GM18498 (cell line): ENCODE results near the gene ZNF485.
"Not testable (repeated sequence)": the region's sequence is repeated elsewhere in the genome, so short reads cannot be mapped to it uniquely, and the experiment has no call there.

Experiments
- ATAC-seq: cut with Tn5 transposase; IDR thresholded peaks from one replicate; pipeline ENCODE4 v1.9.1; 2021; ENCODE audit warnings: mild to moderate bottlenecking, moderate library complexity; ENCODE audit not compliant: unreplicated experiment

Gene ZNF485

GRCh38 chr10:43606323-43607198 lies at the start of gene ZNF485:
TSS of gene ZNF485 (plus strand) at chr10:43606438. CDS start at chr10:43607051, 613 bp downstream.
- ATAC-seq, result peak; percentile 99

DNA sequence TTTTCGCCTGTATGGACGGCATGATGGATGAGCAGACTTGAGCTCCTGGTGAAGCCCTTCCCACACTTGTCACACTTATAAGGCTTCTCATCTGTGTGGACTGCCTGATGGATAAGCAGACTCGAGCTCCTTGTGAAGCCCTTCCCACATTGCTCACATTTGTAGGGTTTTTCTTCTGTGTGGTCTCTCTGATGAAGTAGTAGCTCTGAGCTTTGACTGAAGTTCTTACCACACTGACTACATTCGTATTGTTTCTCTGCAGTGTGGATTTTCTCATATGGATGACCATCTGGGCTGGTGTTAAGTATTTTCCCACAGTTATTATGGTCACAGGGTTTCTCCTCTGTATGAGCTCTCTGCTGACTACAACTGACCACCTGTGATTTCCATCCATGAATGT lies 49.0 kb upstream of the ZNF485 start:
- no peak for ATAC-seq

DNA sequence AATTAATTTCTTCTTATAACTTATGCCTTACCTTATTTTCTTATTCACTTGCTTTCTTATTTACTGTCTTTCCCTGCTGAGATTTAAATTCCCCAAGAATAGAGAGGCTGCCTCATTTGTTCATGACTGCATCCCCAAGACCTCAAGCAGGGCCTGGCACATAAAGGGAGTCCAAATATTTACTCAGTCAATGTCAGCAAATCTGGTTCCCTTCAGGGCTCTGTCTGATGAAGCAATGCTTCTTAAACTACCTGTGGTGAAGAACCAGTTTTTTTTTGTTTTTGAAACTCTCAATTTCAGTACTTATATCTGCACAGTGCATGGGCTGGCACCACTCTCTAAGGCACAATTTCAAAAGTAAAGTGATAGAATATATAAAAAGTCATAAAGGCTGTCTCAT lies 36.6 kb upstream of the ZNF485 start:
- no peak for ATAC-seq

DNA sequence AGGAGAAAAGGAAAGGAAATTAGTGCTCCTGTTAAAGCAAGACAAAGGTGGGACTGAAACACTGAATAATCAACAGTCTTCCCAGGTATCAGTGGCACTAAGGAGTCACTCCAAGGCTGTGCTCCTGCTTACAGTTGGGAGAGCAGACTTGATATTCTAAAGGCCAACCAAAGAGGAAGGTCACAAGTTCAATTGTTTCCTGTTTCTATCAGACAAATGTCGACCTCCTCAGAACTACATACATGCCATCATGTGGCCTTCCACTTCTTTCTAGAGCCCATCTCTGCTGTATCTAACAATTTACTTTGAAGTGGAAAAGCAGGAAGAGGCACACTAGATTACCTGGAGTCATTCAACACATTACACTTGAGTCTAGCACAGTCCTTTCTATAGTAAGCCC lies 35.3 kb upstream of the ZNF485 start:
- ATAC-seq, result no peak

DNA sequence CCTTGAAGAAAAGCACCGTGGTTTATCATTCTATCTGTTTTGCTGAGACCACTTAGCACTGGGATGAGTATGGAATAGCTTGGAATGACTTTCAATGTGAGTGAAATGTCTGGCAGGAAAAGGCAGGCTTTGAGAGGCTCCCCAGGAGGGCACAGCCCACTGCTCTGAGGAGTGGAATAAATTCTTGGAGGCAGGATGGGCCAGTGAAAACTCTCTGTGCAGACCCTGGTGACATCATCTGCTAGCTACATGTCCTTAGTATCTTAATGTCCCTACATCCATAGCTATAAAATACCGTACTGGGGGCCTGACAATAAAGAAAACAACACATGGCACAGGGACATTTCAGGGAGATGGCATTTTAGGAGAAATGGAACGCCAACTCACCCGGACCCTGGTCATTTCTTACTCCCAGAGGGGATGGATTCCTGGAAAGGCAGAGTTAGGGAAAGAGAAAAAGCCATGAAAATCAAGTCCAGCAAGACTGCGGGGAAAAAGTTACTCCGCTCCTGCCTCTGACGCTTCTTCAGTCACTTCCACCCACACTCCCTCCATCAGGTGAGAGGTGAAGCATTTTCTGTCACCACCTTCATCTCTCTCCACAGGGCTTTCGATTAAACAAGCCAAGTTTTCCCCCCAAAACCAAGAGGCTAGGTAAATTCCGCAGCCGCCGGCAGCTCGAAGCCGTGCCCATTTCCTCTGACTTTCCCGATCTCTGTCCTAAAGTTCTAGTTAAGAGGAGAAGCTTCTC lies 32.8 kb upstream of the ZNF485 start:
- ATAC-seq, result no peak

DNA sequence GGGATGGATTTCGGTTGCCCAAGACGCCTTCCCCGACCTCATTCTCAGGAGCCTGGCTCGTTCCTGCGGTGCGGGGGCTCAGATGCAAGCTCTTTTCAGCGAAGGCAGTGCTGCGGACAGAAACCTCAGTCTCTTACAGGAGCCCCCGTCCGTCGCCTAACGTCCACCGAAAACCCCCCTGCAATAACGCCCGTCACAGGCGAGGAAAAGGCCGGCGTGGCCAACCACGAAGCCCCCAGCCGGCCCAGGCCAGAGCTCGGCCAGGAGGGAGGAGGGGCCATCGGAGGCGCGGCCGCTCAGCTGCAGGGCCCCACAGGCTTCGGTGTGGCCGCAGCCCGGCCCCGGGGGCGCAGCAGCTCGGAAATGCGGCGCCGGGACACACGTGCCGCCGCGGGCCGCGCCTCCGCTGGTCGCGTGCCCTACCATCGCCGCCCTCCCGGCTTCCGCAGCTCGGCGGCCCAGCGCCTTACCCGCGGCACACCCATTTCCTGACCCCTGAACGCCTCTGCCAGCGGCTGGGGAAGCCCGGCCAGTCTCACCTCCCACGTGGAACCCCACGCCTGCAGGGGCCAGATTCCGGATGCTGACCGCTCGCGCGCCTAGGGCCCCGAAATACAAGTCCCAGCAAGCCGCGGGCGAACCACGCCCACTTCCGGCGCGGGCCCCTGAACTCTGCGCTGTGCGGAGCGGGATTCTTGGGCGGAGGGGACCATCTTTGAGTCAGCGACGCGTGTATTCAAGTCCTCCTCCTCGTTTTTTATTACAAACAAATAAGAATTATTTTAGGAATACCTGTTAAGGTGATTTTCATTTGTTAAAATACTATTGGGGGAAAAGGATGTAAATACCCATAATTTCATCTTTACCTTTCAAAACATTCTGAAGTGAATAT lies 32.0 kb upstream of the ZNF485 start, which contains the start of gene ZNF239:
Gene ZNF239, minus strand, starts transcription at position 616 of the 892 bp plus-strand sequence. CDS start 16,537 bp downstream, outside the sequence.
- ATAC-seq, result peak; percentile 96

DNA sequence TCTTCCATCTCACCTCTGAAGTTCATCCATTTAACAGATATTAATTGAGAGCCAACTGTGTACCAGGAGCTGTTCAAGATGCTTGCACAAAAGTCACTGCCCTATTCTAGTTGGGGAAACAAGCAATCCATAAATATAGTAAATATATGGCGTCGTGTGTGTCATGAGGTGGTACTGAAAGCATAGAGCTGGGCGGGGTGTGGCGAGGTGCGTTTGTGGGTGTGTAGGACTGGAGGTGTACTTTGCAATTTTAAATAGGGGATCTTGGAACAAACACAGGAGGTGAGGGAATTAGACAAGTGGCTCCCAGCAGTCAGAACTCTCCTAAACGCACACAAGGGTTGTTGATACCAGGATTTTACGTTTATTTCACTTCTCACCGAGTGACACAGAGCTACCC lies 31.3 kb upstream of the ZNF485 start:
- no peak for ATAC-seq

- no peak for ATAC-seq
Observed at GRCh38 chr10:43576062-43576461, 30.2 kb upstream of the ZNF485 start.

GRCh38 chr10:43576580-43576979 lies 29.7 kb upstream of the ZNF485 start:
- no peak for ATAC-seq

DNA sequence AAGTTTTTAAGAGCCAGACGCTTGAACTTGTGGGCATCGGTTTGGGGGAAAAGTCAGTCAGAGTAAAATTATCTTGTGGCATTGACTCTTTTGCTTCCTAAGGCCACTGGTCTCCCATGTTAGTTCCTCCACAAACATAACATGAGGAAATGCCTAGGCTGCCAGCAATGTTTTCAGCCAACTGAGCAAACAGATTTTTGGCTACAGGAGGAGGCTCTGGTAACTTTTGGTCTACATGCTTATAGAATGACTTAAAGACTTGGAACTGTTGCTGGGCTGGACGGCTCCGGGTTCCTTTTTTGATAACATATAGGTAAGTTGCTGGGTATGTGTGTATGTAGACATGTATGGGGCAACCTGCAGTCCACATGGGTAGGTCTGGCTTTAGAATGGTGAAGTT lies 22.2 kb upstream of the ZNF485 start:
- no peak for ATAC-seq

DNA sequence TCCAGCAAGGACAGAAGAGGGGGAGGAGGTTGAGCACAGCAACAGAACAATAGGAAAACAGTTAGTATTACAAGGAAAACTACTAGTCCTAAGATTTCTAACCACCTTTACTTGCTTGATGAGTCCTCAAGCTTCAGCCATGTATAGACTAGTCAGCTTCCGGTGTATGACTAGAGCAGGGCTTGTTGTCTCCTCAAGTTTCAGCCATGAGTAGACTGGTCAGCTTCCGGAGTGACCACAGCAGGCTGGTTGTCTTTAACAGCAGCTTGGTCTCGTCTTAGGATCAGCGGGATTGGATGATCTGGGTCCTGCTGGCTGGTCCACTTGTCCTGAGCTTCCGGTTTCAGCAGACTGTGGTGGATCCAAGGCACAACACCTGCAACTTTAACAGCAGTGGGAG lies 21.2 kb upstream of the ZNF485 start:
- no peak for ATAC-seq

DNA sequence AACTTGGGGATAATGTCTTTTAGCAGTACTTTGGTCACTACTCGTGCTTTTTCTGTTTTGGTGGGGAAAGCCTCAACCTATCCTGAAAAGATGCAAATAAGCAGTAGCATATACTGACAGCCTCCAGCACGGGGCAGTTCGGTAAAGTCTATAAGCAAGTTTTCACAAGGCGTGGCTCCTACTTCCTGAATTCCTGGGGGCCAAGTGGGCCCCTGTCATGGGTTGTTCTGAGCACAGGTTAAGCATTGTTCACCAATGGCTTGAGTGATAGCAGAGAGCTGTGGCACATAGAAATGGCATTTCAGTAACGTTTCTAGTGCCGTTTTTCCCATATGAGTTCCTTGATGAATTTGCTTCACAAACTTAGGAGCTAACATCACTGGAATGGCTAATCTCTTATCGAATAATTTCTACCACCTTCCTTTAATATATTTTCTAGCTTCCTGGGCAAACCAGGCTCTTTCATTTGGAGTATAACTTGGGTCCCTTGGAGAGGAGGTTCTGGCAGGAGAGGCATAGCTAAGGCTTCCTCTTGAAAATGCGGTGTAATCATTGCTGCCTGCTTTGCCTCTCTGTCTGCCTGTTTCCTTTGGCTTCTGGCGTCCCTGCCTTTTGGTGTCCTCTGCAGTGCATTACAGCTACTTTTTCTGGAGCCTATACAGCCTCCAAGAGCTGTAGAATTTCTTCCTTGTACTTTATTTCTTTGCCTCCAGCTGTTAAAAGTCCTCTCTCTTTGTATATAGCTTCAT lies 20.1 kb upstream of the ZNF485 start:
- ATAC-seq, result no peak

- not testable (repeated sequence) for ATAC-seq
Observed at GRCh38 chr10:43586730-43587115, 19.5 kb upstream of the ZNF485 start.

DNA sequence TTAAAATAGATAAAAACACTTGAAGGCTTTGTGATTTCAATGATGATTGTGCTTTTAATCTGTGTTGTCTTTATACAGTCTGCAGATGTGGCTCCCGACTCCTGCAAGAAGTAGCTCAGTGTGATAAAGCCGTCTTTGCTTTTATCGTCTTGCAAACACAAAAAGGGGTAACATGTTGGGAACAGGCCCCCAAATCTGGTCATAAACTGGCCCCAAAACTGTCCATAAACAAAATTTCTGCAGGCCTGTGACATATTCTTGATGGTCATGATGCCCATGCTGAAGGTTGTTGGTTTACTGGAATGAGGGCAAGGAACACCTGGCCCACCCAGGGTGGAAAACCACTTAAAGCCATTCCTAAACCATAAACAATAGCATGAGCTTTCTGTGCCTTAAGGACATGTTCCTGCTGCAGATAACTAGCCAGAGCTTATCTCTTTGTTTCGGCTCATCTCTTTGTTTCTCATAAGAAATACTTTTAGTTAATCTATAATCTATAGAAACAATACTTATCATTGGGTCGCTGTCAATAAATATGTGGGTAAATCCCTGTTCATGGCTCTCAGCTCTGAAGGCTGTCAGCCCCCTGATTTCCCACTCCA lies 14.8 kb upstream of the ZNF485 start:
- ATAC-seq, result no peak

DNA sequence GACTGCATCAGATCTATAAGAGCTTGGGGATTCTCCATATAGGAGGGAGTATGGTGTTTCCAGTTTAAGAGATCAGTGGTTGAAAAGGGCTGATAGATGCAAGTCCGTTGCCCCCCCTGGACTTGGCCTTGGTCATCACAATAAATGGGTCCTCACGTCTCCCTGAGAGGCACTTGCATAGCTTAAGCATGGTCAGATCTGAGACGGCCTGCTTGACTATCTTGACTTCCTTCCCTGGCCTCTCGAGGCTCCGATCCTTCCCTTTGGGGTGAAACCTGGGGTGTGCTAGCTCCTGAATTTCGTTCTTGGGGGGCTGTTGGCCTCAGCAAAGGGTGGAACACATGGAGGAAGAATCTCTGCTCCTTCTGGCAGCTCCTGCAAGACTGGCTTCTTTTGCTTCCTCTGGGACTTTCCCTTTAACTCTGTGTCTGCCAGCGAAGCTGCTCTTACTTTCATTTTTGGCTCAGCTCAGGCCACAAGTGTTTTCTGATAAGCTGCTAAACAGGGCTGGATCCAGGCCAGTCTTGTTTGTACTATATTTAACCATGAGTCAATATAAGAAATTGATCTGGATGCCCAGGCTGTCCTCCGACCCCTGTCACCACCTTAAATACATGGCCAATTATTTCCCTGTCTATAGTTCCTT lies 11.2 kb upstream of the ZNF485 start:
- ATAC-seq, result peak; percentile 94

DNA sequence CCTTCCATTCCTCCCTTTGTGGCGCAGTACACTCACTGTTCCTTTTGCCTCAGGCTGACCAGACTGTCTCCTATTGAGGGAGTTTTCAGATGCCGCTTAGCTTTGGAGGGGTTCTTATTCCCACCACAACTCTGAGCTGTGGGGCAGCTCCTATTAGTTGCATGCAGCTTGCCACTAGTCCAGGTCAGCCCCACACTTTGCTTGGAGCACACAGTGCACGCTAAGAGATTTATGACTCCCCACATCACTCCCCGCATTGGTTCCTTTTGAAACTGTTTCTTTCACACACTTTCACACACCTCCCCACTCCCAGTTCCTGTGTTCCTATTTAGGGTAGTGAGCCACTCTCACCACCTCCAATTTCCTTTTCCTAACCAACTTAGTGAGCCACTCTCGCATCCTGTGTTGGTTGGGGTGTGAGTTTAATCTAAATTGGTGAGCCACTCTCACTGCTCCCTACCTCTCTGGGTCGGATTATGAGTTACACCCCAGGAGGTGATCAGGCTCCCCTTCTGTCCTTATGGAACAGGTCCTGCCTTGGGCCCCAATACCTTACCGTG lies 10.4 kb upstream of the ZNF485 start:
- ATAC-seq, result peak; percentile 58

DNA sequence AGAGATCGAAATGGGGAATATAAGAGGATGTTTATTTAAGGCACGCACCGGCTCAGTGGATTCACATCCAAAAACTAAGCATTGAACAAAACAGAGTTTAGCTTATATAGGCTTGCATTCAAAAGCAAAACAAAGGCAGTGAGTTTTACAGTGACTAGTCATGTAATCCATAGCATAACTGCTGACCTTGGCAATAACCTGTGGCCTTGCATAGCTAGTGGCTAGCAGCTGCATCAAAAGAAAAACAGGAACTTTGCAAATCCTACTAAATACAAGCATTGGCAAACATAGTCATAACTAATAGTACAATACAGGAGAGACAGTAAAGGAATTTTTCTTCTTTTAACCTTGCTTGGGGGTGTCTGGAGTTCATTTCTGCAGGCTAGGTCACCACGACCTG lies 9.7 kb upstream of the ZNF485 start:
- ATAC-seq, result no peak

DNA sequence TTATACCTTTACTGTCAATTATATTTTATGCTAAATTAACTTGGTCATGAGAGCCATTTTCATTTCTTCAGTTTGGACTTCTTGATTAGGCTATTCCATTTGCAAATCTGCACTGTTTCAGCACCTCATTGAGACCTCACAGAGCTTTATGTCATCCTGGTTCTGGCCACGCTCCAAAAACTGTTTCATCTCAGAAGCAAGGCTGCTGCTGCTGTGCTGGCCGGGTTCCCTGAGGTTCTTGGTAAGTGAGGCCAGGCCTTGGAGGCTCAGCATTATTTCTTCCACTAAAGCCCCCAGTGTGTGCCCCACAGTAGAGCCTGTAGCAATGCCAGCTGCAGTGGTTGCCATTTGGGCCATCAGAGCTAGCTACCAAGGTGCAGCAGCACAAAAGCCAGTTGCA lies 7.8 kb upstream of the ZNF485 start:
- no peak for ATAC-seq

- no peak for ATAC-seq
Observed at GRCh38 chr10:43599333-43599732, 6.9 kb upstream of the ZNF485 start.
